Panc1 (cell line): ENCODE measurements around the gene SMCHD1. TPM values are rescaled to one million over a fixed set of nuclear protein-coding genes. Genes with fewer than 3 reads are reported as not detected.

ENCODE experiments used
- ATAC-seq: fragments of 200-7000 bp; cut with Tn5 transposase; 2 replicates; pipeline ENCODE4 v1.9.1; 2020; ENCODE audit warnings: mild to moderate bottlenecking, moderate library complexity
- BruUV-seq: library from RNA; stranded (reverse); fragments of 400-500 nt; replicated peaks from 2 replicates; lab custom pipeline; 2021; lab: Mats Ljungman, UMichigan
- CTCF ChIA-PET: fragments of 300-600 bp; sonication (Branson Sonifier 250); formaldehyde crosslinking; loops from one replicate; lab custom pipeline; 2022; ENCODE audit warnings: antibody characterized with exemption; lab: Charles Lee
- POLR2A ChIA-PET: fragments of 300-600 bp; sonication (Branson Sonifier 250); formaldehyde crosslinking; loops from one replicate; lab custom pipeline; 2022; ENCODE audit warnings: antibody characterized with exemption; lab: Charles Lee
- DNase-seq: peaks from one replicate; pipeline ENCODE4 v3.0.0-alpha.2; 2010; ENCODE audit warnings: low read depth, low spot score
- H3K27ac ChIP-seq: 2 replicates; pipeline ENCODE4 v1.5.1; 2011; ENCODE audit warnings: mild to moderate bottlenecking, low read length, inconsistent platforms
- H3K27me3 ChIP-seq: fragments of 200-500 bp; sonication (Bioruptor generic); 2 replicates; pipeline ENCODE4 v1.6.0; 2014; ENCODE audit warnings: low read length, inconsistent platforms; ENCODE audit not compliant: control insufficient read depth, insufficient read depth
- H3K36me3 ChIP-seq: fragments of 200-500 bp; sonication (Bioruptor generic); 2 replicates; pipeline ENCODE4 v1.5.1; 2014; ENCODE audit warnings: inconsistent platforms, mild to moderate bottlenecking, low read length, moderate library complexity; ENCODE audit not compliant: control insufficient read depth, insufficient read depth
- H3K4me1 ChIP-seq: 2 replicates; pipeline ENCODE4 v1.5.1; 2011; ENCODE audit warnings: inconsistent platforms, mild to moderate bottlenecking, low read length, moderate library complexity; ENCODE audit not compliant: control insufficient read depth, insufficient read depth
- H3K4me3 ChIP-seq, 2 experiments: 2 replicates each; pipeline ENCODE4 v1.5.1; 2011 to 2012; ENCODE audit warnings: low read depth in 2 of 2, low read length in 2 of 2, mild to moderate bottlenecking in 2 of 2, inconsistent platforms in 1 of 2, moderate library complexity in 1 of 2
- H3K9me3 ChIP-seq: fragments of 200-500 bp; sonication (Bioruptor generic); 2 replicates; pipeline ENCODE4 v1.5.1; 2014; ENCODE audit warnings: low read depth, mild to moderate bottlenecking, inconsistent platforms, low read length, moderate library complexity; ENCODE audit not compliant: control insufficient read depth, insufficient read depth
- POLR2AphosphoS5 ChIP-seq: IDR thresholded peaks from 2 replicates; pipeline ENCODE4 v1.6.1; 2012; ENCODE audit warnings: mild to moderate bottlenecking, low read depth, low read length, moderate library complexity
- SIN3A ChIP-seq: IDR thresholded peaks from 2 replicates; pipeline ENCODE4 v1.6.1; 2012; ENCODE audit warnings: low read depth, mild to moderate bottlenecking, low read length, moderate library complexity, borderline replicate concordance; ENCODE audit not compliant: insufficient read depth
- TCF7L2 ChIP-seq: IDR thresholded peaks from 2 replicates; pipeline ENCODE4 v1.6.1; 2011; ENCODE audit warnings: mild to moderate bottlenecking, low read depth, low read length, inconsistent platforms
- in situ Hi-C: cut with HindIII; loops from 2 replicates; pipeline ENCODE4 v1.10.0; 2016; ENCODE audit warnings: low sequenced_read_pairs, low pct_unique_long_range_greater_than_20kb
- intact Hi-C: fragments of 100-400 bp; cut with micrococcal nuclease; formaldehyde crosslinking; loops from one replicate; pipeline ENCODE4 v1.10.0; 2022; ENCODE audit not compliant: unreplicated experiment
- total RNA-seq: library from RNA; stranded (reverse); gene quantifications from one replicate; pipeline ENCODE4 v1.2.1, GENCODE V29; 2021; ENCODE audit not compliant: unreplicated experiment
- TF ChIP-seq, protein P1 (sequence below), 2 experiments: IDR thresholded peaks; 2 replicates each; pipeline ENCODE4 v1.6.1; 2011 to 2012; ENCODE audit warnings: low read depth in 2 of 2, control low read depth in 1 of 2, low read length in 1 of 2, mild to moderate bottlenecking in 1 of 2, moderate library complexity in 1 of 2; ENCODE audit not compliant: insufficient read depth in 1 of 2
- TF ChIP-seq, protein P2 (sequence below): fragments of 450-650 bp; IDR thresholded peaks from 2 replicates; pipeline ENCODE4 v1.5.1; 2017; ENCODE audit warnings: mild to moderate bottlenecking

SMCHD1 gene
- total RNA-seq, 1 experiment from 2014 or later = 40.9 TPM

DNA sequence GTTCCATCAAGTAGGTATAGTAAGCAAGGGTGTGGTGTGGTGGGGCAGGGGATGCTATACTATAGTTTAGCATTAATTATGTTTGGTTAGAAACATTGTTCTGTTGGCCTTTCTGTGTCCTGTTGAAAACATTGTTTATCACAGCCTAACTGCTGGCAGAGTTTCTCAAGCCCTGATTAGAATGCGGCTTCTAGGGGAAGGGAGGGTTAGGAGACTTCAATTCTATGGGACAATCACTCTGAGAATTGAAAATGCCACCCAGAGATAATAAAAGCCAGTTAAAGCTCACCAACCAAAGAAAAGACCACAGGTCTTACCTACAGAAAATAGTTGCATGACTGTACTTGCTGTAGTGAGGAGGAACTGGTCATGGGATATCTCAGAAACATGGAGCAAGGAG, 19.9 kb upstream of the SMCHD1 start:
- BruUV-seq = no TSS peak
- no peaks in the 10 kb centered on the region for H3K27me3 ChIP-seq
- ChIA-PET CTCF (no interaction called here), POLR2A (no interaction called here)
- no peak overlapping the region for H3K27ac ChIP-seq
- no peaks in the 10 kb centered on the region for H3K9me3 ChIP-seq
- H3K4me1 ChIP-seq = no peaks in the 10 kb centered on the region
- TF ChIP-seq SIN3A (no peak), POLR2AphosphoS5 (no peak), TCF7L2 (no peak)
- TF ChIP-seq, protein P1, sequence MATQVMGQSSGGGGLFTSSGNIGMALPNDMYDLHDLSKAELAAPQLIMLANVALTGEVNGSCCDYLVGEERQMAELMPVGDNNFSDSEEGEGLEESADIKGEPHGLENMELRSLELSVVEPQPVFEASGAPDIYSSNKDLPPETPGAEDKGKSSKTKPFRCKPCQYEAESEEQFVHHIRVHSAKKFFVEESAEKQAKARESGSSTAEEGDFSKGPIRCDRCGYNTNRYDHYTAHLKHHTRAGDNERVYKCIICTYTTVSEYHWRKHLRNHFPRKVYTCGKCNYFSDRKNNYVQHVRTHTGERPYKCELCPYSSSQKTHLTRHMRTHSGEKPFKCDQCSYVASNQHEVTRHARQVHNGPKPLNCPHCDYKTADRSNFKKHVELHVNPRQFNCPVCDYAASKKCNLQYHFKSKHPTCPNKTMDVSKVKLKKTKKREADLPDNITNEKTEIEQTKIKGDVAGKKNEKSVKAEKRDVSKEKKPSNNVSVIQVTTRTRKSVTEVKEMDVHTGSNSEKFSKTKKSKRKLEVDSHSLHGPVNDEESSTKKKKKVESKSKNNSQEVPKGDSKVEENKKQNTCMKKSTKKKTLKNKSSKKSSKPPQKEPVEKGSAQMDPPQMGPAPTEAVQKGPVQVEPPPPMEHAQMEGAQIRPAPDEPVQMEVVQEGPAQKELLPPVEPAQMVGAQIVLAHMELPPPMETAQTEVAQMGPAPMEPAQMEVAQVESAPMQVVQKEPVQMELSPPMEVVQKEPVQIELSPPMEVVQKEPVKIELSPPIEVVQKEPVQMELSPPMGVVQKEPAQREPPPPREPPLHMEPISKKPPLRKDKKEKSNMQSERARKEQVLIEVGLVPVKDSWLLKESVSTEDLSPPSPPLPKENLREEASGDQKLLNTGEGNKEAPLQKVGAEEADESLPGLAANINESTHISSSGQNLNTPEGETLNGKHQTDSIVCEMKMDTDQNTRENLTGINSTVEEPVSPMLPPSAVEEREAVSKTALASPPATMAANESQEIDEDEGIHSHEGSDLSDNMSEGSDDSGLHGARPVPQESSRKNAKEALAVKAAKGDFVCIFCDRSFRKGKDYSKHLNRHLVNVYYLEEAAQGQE (IDR thresholded peaks at IDR 0.05; ENCODE audit: insufficient read depth in 1 of 2, low read depth in 2 of 2, low read length in 1 of 2) = no peak
- TF ChIP-seq, protein P2, sequence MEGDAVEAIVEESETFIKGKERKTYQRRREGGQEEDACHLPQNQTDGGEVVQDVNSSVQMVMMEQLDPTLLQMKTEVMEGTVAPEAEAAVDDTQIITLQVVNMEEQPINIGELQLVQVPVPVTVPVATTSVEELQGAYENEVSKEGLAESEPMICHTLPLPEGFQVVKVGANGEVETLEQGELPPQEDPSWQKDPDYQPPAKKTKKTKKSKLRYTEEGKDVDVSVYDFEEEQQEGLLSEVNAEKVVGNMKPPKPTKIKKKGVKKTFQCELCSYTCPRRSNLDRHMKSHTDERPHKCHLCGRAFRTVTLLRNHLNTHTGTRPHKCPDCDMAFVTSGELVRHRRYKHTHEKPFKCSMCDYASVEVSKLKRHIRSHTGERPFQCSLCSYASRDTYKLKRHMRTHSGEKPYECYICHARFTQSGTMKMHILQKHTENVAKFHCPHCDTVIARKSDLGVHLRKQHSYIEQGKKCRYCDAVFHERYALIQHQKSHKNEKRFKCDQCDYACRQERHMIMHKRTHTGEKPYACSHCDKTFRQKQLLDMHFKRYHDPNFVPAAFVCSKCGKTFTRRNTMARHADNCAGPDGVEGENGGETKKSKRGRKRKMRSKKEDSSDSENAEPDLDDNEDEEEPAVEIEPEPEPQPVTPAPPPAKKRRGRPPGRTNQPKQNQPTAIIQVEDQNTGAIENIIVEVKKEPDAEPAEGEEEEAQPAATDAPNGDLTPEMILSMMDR = no peak
- ATAC-seq (no peak), DNase-seq (no peak)
- in situ Hi-C loops = no loop called here
- intact Hi-C loops = no loop called here
- no peaks in the 10 kb centered on the region for H3K36me3 ChIP-seq
- H3K4me3 ChIP-seq = no peak overlapping the region

DNA sequence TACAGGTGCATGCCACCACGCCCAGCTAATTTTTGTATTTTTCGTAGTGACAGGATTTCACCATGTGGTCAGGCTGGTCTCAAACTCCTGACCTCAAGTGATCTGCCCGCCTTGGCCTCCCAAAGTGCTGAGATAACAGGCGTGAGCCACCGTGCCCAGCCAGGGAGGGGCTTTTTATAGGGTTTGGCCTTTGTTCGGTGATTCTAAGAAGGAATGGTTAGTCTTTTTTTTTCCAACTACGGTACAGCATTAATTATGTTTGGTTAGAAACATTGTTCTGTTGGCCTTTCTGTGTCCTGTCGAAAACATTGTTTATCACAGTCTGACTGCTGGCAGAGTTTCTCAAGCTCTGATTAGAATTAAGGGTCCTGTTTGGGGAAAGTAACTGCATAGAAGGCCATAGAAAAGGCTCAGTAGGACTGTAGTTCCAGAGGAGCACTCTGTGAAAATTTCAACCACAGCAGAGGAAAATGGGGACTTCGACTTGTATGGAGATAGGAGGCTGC, 19.3 kb upstream of the SMCHD1 start:
- in situ Hi-C loops (no loop called here), intact Hi-C loops (no loop called here)
- Histone ChIP-seq H3K4me3 (no peak overlapping the region), H3K9me3 (no peaks in the 10 kb centered on the region), H3K27ac (no peak overlapping the region), H3K27me3 (no peaks in the 10 kb centered on the region), H3K4me1 (no peaks in the 10 kb centered on the region), H3K36me3 (no peaks in the 10 kb centered on the region)
- no TSS peak for BruUV-seq
- ChIA-PET POLR2A (interaction anchor here (0.6 kb wide), 1 partner anchor 829 kb away, joined by 10 read pairs; no protein-coding TSS in a partner anchor), CTCF (no interaction called here)
- TF ChIP-seq TCF7L2 (no peak), POLR2AphosphoS5 (no peak), SIN3A (no peak)
- TF ChIP-seq, protein P1 (IDR thresholded peaks at IDR 0.05; ENCODE audit: insufficient read depth in 1 of 2, low read depth in 2 of 2, low read length in 1 of 2) = no peak
- TF ChIP-seq, protein P2 = no peak
- no peak for DNase-seq
- no peak for ATAC-seq
